Prostate gland (tissue), 2 donors: ENCODE data around the gene PAQR8. TPM values are rescaled to one million over a fixed set of nuclear protein-coding genes. Genes with fewer than 3 reads are reported as not detected.

ENCODE experiments used
- DNase-seq: peaks from one replicate; pipeline ENCODE4 v3.0.0-alpha.2; 2019; ENCODE audit warnings: low spot score
- H3K27ac ChIP-seq, 2 donors: fragments of 200-600 bp; sonication (generic); 2 replicates each; pipeline ENCODE4 v1.5.1; 2017 to 2019
- H3K27me3 ChIP-seq: fragments of 200-600 bp; sonication (generic); replicated peaks from 2 replicates; pipeline ENCODE4 v1.5.1; 2019; ENCODE audit not compliant: insufficient read depth
- H3K36me3 ChIP-seq, 2 donors: fragments of 200-600 bp; sonication (generic); 1 replicate in 1 of 2; 2 replicates in 1 of 2; pipeline versions ENCODE4 v1.5.1 to v1.8.1; 2017 to 2019
- H3K4me1 ChIP-seq: fragments of 200-600 bp; sonication (generic); replicated peaks from 2 replicates; pipeline ENCODE4 v1.5.1; 2019
- H3K4me3 ChIP-seq, 2 donors: fragments of 200-600 bp; sonication (generic); 2 replicates each; pipeline ENCODE4 v1.5.1; 2017 to 2019
- H3K9me3 ChIP-seq: fragments of 200-600 bp; sonication (generic); 2 replicates; pipeline ENCODE4 v1.5.1; 2017
- CTCF ChIP-seq, 4 experiments: fragments of 200-600 bp in 2 of 4; fragments of 450-650 bp in 2 of 4; sonication (generic) in 2 of 4; IDR thresholded peaks; 1 replicate in 3 of 4; 2 replicates in 1 of 4; pipeline ENCODE4 v1.5.1; 2016 to 2019; ENCODE audit warnings: antibody characterized with exemption in 4 of 4, mild to moderate bottlenecking in 2 of 4, moderate library complexity in 2 of 4
- POLR2A ChIP-seq: fragments of 450-650 bp; IDR thresholded peaks from one replicate; pipeline ENCODE4 v1.6.1; 2016; ENCODE audit warnings: antibody characterized with exemption, mild to moderate bottlenecking
- POLR2AphosphoS5 ChIP-seq: sonication (generic); formaldehyde crosslinking; IDR thresholded peaks from one replicate; pipeline ENCODE4 v1.6.1; 2017; ENCODE audit warnings: antibody characterized with exemption
- WGBS: methylation state at CpG from one replicate; pipeline ENCODE4 v1.1.5; 2018; 5-methylcytosine and 5-hydroxymethylcytosine counted together
- intact Hi-C: fragments of 100-400 bp; cut with DNase I; formaldehyde crosslinking; loops from one replicate; pipeline ENCODE4 v1.14.2; 2022
- total RNA-seq, 2 donors: library from RNA; depleted of rRNA; stranded (reverse); fragments of >200 nt; gene quantifications; one replicate each; pipeline ENCODE4 v1.1.0, GENCODE V29; 2016

The PAQR8 gene
- total RNA-seq, 2 donors from 2014 or later: 9.9 to 15.8 TPM

GRCh38 chr6:52365866-52366540 lies 4.1 kb downstream of the PAQR8 start:
- Histone ChIP-seq H3K4me1 (no peaks in the 10 kb centered on the region), H3K9me3 (no peaks in the 10 kb centered on the region), H3K4me3 (no peak overlapping the region), H3K27me3 (no peaks in the 10 kb centered on the region), H3K36me3 (no peaks in the 10 kb centered on the region), H3K27ac (no peak overlapping the region)
- WGBS: 27% methylated on average over 3 of the region's 3 CpGs
- intact Hi-C loops: no loop called here
- DNase-seq: no peak
- TF ChIP-seq POLR2A: no peak
- TF ChIP-seq CTCF (IDR thresholded peaks at IDR 0.05): no peak
- TF ChIP-seq POLR2AphosphoS5: no peak

GRCh38 chr6:52368002-52368401 lies 6.1 kb downstream of the PAQR8 start:
- no peaks in the 10 kb centered on the region for H3K4me1 ChIP-seq
- no peak overlapping the region for H3K27ac ChIP-seq
- no peaks in the 10 kb centered on the region for H3K36me3 ChIP-seq
- DNase-seq: no peak
- H3K9me3 ChIP-seq: no peaks in the 10 kb centered on the region
- no peak overlapping the region for H3K4me3 ChIP-seq
- intact Hi-C loops: no loop called here
- no peaks in the 10 kb centered on the region for H3K27me3 ChIP-seq
- WGBS: 99% methylated on average over 6 of the region's 6 CpGs
- TF ChIP-seq POLR2AphosphoS5 (no peak), POLR2A (no peak), CTCF (IDR thresholded peaks at IDR 0.05) (no peak)

- H3K27me3 ChIP-seq: no peaks in the 10 kb centered on the region
- no peak overlapping the region for H3K4me3 ChIP-seq
- TF ChIP-seq CTCF (IDR thresholded peaks at IDR 0.05) (no peak), POLR2AphosphoS5 (no peak), POLR2A (no peak)
- H3K9me3 ChIP-seq: no peaks in the 10 kb centered on the region
- DNase-seq: no peak
- intact Hi-C loops: no loop called here
- no peaks in the 10 kb centered on the region for H3K36me3 ChIP-seq
- H3K4me1 ChIP-seq: no peaks in the 10 kb centered on the region
- no peak overlapping the region for H3K27ac ChIP-seq
- WGBS: 86% methylated on average over 2 of the region's 2 CpGs
Observed at GRCh38 chr6:52369234-52369633, 7.3 kb downstream of the PAQR8 start.

GRCh38 chr6:52371656-52372191 lies 9.8 kb downstream of the PAQR8 start:
- intact Hi-C loops: no loop called here
- Histone ChIP-seq H3K9me3 (no peaks in the 10 kb centered on the region), H3K36me3 (no peaks in the 10 kb centered on the region), H3K4me3 (no peak overlapping the region), H3K4me1 (no peaks in the 10 kb centered on the region), H3K27me3 (no peaks in the 10 kb centered on the region), H3K27ac (no peak overlapping the region)
- no peak for DNase-seq
- WGBS: 31% methylated on average over 2 of the region's 2 CpGs
- TF ChIP-seq POLR2A (no peak), POLR2AphosphoS5 (no peak), CTCF (IDR thresholded peaks at IDR 0.05) (no peak)

- TF ChIP-seq CTCF (IDR thresholded peaks at IDR 0.05): no peak
- no peak for TF ChIP-seq POLR2A
- no peak for TF ChIP-seq POLR2AphosphoS5
- intact Hi-C loops: no loop called here
- Histone ChIP-seq H3K4me1 (no peaks in the 10 kb centered on the region), H3K27ac (no peak overlapping the region), H3K9me3 (no peaks in the 10 kb centered on the region), H3K36me3 (no peaks in the 10 kb centered on the region), H3K27me3 (no peaks in the 10 kb centered on the region), H3K4me3 (no peak overlapping the region)
- WGBS: 89% methylated on average over 5 of the region's 5 CpGs
- DNase-seq: no peak
Observed at GRCh38 chr6:52373151-52373690, 11.3 kb downstream of the PAQR8 start.
